Measurements from ENCODE around the gene WDR33.
A peak's percentile ranks its signal among the peaks of the same experiment; 100 is the strongest.

WDR33 gene

DNA sequence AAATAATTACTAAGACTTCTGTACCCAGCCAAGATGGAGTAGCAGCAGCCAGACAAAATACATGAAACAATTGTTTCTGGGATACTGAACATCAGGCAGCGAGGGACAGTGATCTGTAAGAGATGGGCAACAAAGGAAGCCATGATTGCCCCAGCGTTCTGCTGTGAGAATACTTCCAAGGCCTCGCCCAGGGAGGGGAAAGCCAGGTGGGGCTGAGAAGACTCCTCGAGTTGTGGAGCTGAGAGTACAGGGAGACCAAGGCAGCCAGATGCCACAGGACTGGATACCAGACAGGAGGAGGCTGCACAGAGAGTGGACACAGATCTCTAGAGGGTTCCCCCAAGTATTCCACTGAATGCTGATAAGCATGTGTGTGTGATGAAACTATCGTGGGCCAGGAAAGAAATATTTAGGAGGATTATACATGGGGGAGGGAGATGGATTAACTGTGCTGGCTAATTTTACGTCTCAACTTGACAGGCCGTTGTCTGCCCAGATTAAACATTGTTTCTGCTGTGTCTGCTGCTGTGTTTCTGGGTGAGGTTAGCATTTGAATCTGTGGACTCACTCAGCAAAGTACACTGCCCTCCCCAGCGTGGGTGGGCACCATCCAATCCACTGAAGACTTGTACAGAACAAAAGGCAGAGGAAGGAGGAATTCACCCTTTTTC lies 125.4 kb downstream of the WDR33 start:
- ATAC-seq, result no peak
- H3K4me1 Mint-ChIP-seq, result peaks cover 13% of the 10 kb centered on the region
- no peaks in the 10 kb centered on the region for H3K9me3 Mint-ChIP-seq
- peaks cover 8% of the 10 kb centered on the region for H3K27me3 Mint-ChIP-seq
- no peaks in the 10 kb centered on the region for H3K36me3 Mint-ChIP-seq
- H3K27ac Mint-ChIP-seq, result no peak overlapping the region
- H3K4me3 Mint-ChIP-seq, result no peak overlapping the region

DNA sequence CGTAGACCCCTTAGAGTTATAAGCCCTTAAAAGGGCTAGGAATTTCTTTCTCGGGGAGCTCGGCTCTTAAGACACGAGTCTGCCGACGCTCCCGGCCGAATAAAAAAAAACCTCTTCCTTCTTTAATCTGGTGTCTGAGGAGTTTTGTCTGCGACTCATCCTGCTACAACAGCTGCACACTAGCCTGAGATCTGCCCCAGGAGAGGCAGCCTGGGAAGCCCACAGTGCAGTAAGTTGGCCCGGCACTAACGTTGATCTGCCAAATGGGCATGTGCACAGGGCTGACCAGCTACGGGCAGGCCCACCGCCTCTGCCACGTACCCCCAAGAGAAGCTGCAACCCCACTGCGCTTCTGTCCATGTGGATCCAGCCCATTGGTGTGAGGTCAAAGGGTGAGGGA lies 127.2 kb downstream of the WDR33 start:
- Mint-ChIP-seq H3K9me3 (no peaks in the 10 kb centered on the region), H3K4me1 (peaks cover 15% of the 10 kb centered on the region), H3K27ac (no peak overlapping the region), H3K27me3 (peaks cover 13% of the 10 kb centered on the region), H3K36me3 (no peaks in the 10 kb centered on the region), H3K4me3 (no peak overlapping the region)
- ATAC-seq, result no peak

DNA sequence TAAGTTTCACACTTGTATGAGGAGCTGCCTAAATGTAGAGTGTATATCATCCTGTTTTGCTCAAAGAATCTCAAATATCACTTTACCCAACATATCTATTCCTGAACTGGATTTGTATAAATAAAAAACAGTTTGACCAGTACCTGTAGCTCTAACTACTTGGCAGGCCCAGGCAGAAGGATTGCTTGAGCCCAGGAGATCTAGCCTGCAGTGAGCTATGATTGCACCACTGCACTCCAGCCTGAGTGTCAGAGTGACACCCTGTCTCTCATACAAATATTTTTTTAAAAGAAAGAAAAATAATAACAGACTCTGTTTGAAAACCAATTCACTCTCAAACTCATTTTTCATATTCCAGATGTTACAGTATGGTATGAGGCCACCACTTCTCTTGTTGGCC lies 127.9 kb downstream of the WDR33 start:
- H3K4me3 Mint-ChIP-seq, result no peak overlapping the region
- no peaks in the 10 kb centered on the region for H3K9me3 Mint-ChIP-seq
- peaks cover 22% of the 10 kb centered on the region for H3K4me1 Mint-ChIP-seq
- no peak overlapping the region for H3K27ac Mint-ChIP-seq
- H3K36me3 Mint-ChIP-seq, result no peaks in the 10 kb centered on the region
- H3K27me3 Mint-ChIP-seq, result peaks cover 20% of the 10 kb centered on the region
- no peak for ATAC-seq

DNA sequence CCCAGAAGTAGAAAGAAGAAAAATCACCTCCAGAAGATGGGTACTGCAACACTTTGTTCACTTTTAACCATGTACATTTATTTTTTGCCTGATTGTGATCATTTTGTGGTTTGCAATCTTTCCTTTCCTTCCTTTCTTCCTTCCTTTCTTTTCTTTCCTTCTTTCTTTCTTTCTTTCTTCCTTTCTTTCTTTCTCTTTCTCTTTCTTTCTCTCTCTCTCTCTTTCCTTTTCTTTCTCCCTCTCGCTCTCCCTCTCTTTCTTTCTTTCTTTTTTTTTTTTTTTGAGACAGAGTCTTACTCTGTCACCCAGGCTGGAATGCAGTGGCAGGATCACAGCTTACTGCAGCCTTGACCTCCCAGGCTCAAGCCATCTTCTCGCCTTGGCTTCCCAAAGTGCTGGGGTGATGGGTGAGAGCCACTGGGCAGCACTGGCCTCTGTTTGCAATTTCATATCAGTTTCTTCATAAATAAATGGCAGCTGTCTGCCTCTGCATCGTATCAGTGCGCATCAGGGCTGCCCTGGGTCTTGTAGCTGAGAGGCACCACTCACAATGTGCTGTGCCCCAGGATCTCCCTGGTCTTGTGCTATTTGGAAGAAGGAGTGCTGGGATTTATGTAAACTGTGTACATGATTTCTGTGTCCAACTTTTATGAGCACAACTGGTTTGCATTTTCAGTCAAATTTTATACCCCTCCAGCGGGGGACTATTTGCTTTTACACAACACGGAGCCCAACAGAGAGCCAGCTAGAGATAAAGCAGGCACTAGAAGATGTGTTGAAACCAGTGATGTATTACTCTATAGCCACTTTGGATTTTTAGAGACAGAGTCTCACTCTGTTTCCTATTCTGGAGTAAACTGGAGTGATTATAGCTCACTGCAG lies 128.8 kb downstream of the WDR33 start:
- peaks cover 24% of the 10 kb centered on the region for H3K4me1 Mint-ChIP-seq
- no peak for ATAC-seq
- no peaks in the 10 kb centered on the region for H3K9me3 Mint-ChIP-seq
- peak overlapping the region; percentile 18 for H3K27ac Mint-ChIP-seq
- peaks cover 28% of the 10 kb centered on the region for H3K27me3 Mint-ChIP-seq
- H3K4me3 Mint-ChIP-seq, result no peak overlapping the region
- no peaks in the 10 kb centered on the region for H3K36me3 Mint-ChIP-seq

DNA sequence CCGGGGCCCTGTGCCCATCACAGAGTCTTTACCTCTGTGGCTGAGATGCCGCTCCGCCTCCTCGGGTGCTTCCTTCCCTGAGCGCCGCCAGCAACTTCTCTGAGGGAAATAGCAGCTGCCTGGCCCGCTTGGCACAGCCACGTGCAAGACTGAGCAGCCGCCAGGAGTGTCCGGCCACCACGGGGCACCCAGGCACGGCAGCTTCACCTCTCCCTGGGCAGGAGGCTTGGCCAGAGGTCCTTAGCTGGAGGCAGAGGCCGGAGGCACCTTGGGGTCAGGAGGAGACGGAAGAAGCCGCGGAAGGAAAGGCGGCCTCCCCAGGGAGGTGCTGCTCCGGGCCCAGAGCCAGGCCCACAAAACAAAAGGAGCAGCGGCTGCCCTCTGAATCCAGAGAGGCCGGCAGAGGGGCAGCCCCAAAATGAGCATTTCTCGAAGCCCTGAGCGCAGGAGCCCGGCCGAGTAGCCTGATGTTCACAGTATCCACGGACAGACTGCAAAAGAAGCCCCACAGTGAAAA lies 129.6 kb downstream of the WDR33 start:
- ATAC-seq, result peak; percentile 14
- Mint-ChIP-seq H3K4me1 (peaks cover 24% of the 10 kb centered on the region), H3K27ac (peak overlapping the region; percentile 65), H3K9me3 (no peaks in the 10 kb centered on the region), H3K4me3 (peak overlapping the region; percentile 50), H3K27me3 (peaks cover 34% of the 10 kb centered on the region), H3K36me3 (no peaks in the 10 kb centered on the region)

DNA sequence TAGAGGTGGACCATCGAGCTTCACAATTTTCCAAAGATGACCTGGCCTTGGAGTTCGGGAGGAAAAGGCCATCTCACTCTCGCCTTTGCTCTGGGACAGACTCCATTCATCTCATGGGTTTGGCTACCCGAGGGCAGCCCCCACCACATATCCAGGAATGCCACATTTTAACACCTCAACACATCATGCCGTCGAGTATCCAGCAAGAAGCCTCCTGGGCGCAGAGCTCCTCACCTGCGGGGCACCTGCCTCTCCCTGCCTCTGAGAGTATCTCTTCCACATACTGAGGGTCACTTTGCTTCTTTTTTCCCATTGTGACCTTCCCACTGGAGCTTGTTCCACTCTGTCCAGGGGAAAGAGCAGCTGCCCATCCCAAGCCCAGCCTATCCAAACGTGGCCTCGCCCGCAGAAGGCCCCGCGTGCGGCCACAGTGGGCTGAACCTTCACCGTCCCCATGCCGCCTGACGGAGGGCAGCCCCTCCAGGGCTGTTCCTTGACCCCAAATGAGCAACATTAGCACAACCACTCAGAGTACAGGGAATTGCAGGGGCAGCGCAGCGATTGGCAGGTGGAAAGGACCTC lies 130.2 kb downstream of the WDR33 start:
- Mint-ChIP-seq H3K4me3 (peak overlapping the region; percentile 50), H3K27me3 (peaks cover 34% of the 10 kb centered on the region), H3K4me1 (peaks cover 24% of the 10 kb centered on the region), H3K27ac (peak overlapping the region; percentile 65), H3K9me3 (no peaks in the 10 kb centered on the region), H3K36me3 (no peaks in the 10 kb centered on the region)
- no peak for ATAC-seq

DNA sequence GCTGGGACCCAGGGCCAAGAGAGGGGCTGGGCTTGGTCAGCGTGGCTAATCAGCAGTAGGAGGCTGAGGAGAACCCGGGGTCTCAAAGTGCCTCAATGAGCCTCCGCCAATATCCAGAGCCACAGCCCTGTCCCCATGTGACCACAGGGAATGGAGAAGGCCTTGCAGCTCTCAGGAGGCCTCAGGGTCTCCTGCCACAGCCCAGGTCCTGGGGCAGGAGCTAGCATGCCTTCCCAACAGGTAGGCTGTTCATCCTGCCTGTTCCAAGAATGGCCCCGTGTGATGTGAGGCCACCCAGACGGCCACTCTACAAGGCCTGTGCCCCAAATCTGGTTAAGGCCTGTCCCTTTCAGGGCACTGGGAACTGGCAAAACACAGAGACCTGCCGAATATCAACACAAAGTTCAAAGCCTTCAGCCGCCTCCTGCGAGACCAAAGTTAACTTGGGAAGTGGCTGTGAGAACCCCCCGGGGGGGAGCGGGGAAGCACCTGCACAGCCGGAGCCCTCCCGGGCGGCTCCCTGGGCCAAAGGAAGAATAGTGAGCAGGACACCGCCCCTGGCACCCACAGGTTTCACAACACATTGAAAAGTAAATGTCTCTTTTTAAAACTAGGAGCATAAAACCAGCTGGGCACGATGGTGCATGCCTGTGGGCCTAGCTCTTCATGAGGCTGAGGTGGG lies 131.2 kb downstream of the WDR33 start:
- Mint-ChIP-seq H3K27me3 (peaks cover 34% of the 10 kb centered on the region), H3K4me1 (peaks cover 24% of the 10 kb centered on the region), H3K27ac (no peak overlapping the region), H3K9me3 (no peaks in the 10 kb centered on the region), H3K36me3 (no peaks in the 10 kb centered on the region), H3K4me3 (no peak overlapping the region)
- ATAC-seq, result no peak

DNA sequence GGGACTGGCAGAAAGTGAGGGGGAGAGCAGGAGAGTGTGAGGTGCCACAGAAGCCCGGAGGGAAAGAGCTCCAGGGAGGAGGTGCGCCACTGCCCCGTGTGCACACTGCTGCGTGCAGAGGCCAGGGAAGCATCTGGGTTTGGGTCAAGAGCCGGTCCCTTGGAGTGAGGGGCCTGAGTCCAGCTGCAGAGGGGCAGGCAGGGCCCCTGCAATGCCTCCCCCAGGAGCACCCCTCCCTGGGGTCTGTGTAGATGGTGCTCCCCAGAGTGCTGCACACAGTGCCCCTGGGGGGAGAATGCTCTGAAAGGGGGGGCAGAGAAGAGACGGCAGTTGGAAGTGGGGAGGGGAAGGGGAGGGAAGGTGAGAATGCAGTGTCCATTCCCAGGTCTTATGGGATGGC lies 132.0 kb downstream of the WDR33 start:
- ATAC-seq, result peak; percentile 13
- peaks cover 42% of the 10 kb centered on the region for H3K27me3 Mint-ChIP-seq
- H3K36me3 Mint-ChIP-seq, result no peaks in the 10 kb centered on the region
- no peak overlapping the region for H3K4me3 Mint-ChIP-seq
- no peaks in the 10 kb centered on the region for H3K9me3 Mint-ChIP-seq
- H3K27ac Mint-ChIP-seq, result no peak overlapping the region
- peaks cover 30% of the 10 kb centered on the region for H3K4me1 Mint-ChIP-seq

DNA sequence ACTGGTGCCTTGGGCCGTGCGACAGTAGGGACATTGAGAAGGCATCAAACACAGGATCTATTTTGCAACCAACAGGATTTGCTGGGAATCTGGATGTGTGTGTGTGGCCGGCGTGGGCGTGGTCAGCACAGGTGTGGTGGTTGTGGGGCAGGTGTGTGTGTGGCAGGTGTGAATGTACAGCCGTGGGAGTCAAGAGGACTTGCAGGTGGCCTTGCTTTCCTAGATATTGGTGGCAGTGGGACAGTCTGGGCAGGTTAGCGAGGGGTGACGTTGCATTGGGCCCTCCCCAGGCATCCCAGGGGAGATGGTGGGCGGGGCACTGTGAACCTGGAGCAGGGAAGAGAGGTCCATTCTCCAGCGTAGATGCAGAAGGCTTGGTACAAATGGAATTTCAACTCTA lies 132.4 kb downstream of the WDR33 start:
- Mint-ChIP-seq H3K4me3 (no peak overlapping the region), H3K27ac (no peak overlapping the region), H3K36me3 (no peaks in the 10 kb centered on the region), H3K9me3 (no peaks in the 10 kb centered on the region), H3K4me1 (peaks cover 30% of the 10 kb centered on the region), H3K27me3 (peaks cover 46% of the 10 kb centered on the region)
- ATAC-seq, result no peak

DNA sequence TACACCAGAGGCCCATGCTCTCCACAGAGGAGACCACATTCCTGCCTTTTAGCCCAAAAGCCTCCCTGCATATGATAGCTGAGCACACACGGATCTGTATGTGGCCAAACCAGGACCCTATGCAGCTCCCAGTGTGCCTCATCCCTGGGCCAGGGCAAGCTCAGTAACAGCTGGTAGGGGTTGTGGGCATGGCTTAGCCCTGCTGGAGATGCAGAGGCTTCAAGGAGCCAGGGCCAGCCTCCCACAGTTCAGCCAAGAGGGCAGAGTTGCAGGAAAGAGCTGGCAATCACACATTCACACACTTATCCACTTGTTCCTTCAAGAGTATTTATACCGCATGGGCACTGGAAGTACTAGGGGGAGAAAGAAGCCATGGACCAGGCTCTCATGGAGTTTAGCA lies 134.1 kb downstream of the WDR33 start:
- Mint-ChIP-seq H3K36me3 (no peaks in the 10 kb centered on the region), H3K27me3 (peaks cover 62% of the 10 kb centered on the region), H3K27ac (no peak overlapping the region), H3K4me1 (peaks cover 25% of the 10 kb centered on the region), H3K4me3 (no peak overlapping the region), H3K9me3 (no peaks in the 10 kb centered on the region)
- no peak for ATAC-seq

DNA sequence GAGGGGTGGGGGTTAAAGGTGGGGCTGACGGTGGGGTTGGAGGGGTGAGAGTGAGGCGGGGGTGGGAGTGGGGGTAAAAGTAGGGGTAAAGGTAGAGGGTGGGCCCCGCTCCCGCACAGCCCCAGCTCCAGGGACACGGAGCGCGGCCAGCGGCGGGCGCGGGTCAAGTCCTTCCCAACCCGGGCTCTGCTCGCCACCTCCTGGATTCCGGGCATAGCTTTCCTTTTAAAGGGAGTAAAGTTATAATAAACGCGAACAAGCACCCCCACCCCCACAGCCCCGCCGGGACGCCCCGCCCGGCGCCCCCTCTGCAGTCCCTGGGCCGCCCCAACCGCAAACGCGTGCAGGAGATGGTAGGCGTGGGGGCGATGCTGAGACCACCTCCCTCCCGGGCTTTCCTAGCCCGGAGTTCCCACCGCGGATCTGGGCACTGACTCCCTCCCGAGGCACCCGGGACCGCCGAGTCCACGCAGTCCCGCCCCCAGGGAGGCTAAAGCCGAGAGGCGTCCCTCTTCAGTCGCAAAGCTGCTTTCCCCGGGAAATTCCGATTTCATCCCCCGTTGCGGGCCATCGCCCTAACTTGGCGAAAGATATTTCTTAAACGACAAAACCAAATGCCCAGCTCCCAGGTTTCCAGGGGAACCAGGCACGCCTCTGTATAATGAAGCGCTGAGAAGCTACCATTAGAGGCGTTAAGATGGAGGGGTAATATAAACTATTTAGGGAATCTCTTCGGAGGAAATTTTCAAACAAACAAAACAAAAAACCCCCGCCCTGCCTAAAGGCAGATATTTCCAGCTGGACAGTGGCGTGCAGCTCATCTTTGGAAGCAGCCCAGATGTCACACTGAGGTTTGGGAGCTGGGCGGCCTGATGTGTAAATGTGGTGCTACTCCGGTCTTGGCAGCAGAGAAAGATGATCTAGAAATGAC lies 135.4 kb downstream of the WDR33 start, which contains the start of gene LIMS2:
Gene LIMS2 (minus strand): TSS at position 200 of the 931 bp plus-strand sequence. CDS start 506 bp downstream, outside the sequence.
- Mint-ChIP-seq H3K27ac (peak within 1 kb of the TSS; percentile 42), H3K4me3 (peak within 1 kb of the TSS; percentile 78), H3K4me1 (peaks cover 17% of the 10 kb centered on the region), H3K36me3 (no peaks in the 10 kb centered on the region), H3K9me3 (no peaks in the 10 kb centered on the region), H3K27me3 (peaks cover 63% of the 10 kb centered on the region)
- ATAC-seq, result peak; percentile 13

DNA sequence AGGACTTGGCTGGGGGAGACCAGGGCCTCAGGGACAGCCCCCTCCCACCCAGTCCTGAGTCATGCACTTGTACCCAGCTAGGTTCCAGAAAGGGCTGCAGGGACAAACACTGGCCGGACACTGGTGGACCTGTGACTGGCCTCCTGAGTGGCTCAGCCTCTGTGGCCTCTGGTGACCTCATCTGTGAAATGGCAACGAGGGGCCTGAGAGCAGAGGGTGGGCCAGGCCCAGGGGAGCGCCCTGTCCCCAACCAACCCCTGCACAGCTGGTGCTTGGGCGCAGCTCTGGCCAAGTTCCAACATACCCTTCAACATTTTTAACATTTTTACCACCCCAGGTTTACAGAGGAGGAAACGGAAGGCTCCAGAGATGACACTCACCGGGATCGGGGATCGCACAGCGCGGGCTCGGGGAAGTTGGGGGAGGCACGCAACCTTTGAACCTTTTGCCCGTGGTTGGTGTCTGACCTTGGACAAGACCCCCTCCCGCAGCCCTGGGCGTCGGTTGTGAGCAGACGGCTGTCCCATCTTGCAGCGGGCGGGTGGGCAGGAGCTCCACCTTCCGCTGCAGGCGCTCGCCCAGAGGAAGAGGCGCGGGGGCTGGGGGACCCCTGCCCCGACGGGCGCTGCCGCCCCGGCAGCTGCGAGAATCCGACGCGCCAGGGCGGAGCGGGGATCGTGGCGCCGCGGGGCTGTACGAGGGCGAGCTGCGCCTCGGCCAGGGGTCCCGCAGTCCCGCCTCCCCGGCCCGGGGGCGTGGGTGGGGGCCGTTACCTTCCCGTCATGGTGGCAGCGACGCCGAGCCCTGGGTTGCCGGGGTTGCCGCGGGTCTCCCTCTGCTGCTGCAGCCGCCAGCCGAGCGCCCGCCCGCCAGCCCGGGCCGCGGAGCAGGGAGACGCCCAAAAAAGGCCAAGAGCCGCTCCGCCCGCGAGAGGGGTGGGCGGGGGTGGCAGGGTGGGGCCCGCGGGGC lies 136.4 kb downstream of the WDR33 start:
- H3K27me3 Mint-ChIP-seq, result peaks cover 63% of the 10 kb centered on the region
- peaks cover 17% of the 10 kb centered on the region for H3K4me1 Mint-ChIP-seq
- no peaks in the 10 kb centered on the region for H3K36me3 Mint-ChIP-seq
- H3K4me3 Mint-ChIP-seq, result peak overlapping the region; percentile 78
- H3K27ac Mint-ChIP-seq, result peak overlapping the region; percentile 42
- no peaks in the 10 kb centered on the region for H3K9me3 Mint-ChIP-seq
- ATAC-seq, result peak; percentile 39
